Muscle of leg (tissue), 11 donors: Measurements from ENCODE around the gene SLC27A1. TPM values are rescaled to one million over a fixed set of nuclear protein-coding genes. Genes with fewer than 3 reads are reported as not detected.
A peak's percentile ranks its signal among the peaks of the same experiment; 100 is the strongest.

Experiments
- DNase-seq: peaks from one replicate; pipeline ENCODE4 v3.0.0; 2013
- H3K27ac ChIP-seq: one replicate; pipeline ENCODE4 v1.5.1; 2013; ENCODE audit warnings: mild to moderate bottlenecking, low read length, control low read depth
- H3K27me3 ChIP-seq: one replicate; pipeline ENCODE4 v1.6.1; 2013; ENCODE audit warnings: low read length; ENCODE audit not compliant: control insufficient read depth, insufficient read depth
- H3K36me3 ChIP-seq: one replicate; pipeline ENCODE4 v1.6.1; 2013; ENCODE audit warnings: low read length; ENCODE audit not compliant: control insufficient read depth, insufficient read depth
- H3K4me1 ChIP-seq: one replicate; pipeline ENCODE4 v1.6.1; 2013; ENCODE audit warnings: low read length; ENCODE audit not compliant: control insufficient read depth, insufficient read depth
- H3K4me3 ChIP-seq: one replicate; pipeline ENCODE4 v1.5.1; 2013; ENCODE audit warnings: low read length, control low read depth
- H3K9me3 ChIP-seq: replicated peaks from 2 replicates; pipeline ENCODE4 v1.6.1; 2013; ENCODE audit warnings: low read depth, low read length; ENCODE audit not compliant: control insufficient read depth
- WGBS: methylation state at CpG from one replicate; pipeline ENCODE4 v1.1.5; 2013; ENCODE audit warnings: missing lambda C conversion rate; ENCODE audit not compliant: insufficient coverage; 5-methylcytosine and 5-hydroxymethylcytosine counted together
- polyA plus RNA-seq, 8 donors: library from polyadenylated mRNA; unstranded; fragments of 120-200 nt; gene quantifications; one replicate each; pipeline versions ENCODE4 v1.2.1 to v1.2.3, GENCODE V29; 2013; ENCODE audit warnings: inconsistent platforms in 1 of 8, low replicate concordance in 1 of 8; ENCODE audit not compliant: insufficient read length in 8 of 8, insufficient read depth in 1 of 8
- total RNA-seq: library from RNA; stranded (reverse); fragments of 120-200 nt; gene quantifications from one replicate; pipeline ENCODE4 v1.2.4, GENCODE V29; 2013

Gene SLC27A1
- total and polyA plus RNA-seq, 9 donors: 11.6 to 20.7 (median 15.8) TPM

GRCh38 chr19:17456127-17456526 lies 14.2 kb upstream of the SLC27A1 start:
- no peak overlapping the region for H3K4me3 ChIP-seq
- no peak for DNase-seq
- no peaks in the 10 kb centered on the region for H3K36me3 ChIP-seq
- H3K27me3 ChIP-seq: peaks cover 51% of the 10 kb centered on the region
- 64% methylated on average over 9 of the region's 11 CpGs for WGBS
- H3K27ac ChIP-seq: no peak overlapping the region
- H3K9me3 ChIP-seq: no peaks in the 10 kb centered on the region
- H3K4me1 ChIP-seq: peaks cover 3% of the 10 kb centered on the region

GRCh38 chr19:17457616-17458015 lies 12.7 kb upstream of the SLC27A1 start:
- peaks cover 49% of the 10 kb centered on the region for H3K27me3 ChIP-seq
- 17% methylated on average over 3 of the region's 6 CpGs for WGBS
- H3K27ac ChIP-seq: no peak overlapping the region
- H3K4me3 ChIP-seq: no peak overlapping the region
- H3K9me3 ChIP-seq: no peaks in the 10 kb centered on the region
- peaks cover 3% of the 10 kb centered on the region for H3K4me1 ChIP-seq
- no peaks in the 10 kb centered on the region for H3K36me3 ChIP-seq
- no peak for DNase-seq

GRCh38 chr19:17458970-17459369 lies 11.4 kb upstream of the SLC27A1 start:
- no peak overlapping the region for H3K4me3 ChIP-seq
- no peak overlapping the region for H3K27ac ChIP-seq
- peaks cover 3% of the 10 kb centered on the region for H3K4me1 ChIP-seq
- H3K36me3 ChIP-seq: no peaks in the 10 kb centered on the region
- no peaks in the 10 kb centered on the region for H3K9me3 ChIP-seq
- peaks cover 40% of the 10 kb centered on the region for H3K27me3 ChIP-seq
- DNase-seq: no peak
- WGBS: 84% methylated on average over 3 of the region's 3 CpGs

GRCh38 chr19:17460372-17461230 lies 9.7 kb upstream of the SLC27A1 start, which contains the start of gene NXNL1:
TSS of gene NXNL1 (minus strand) at chr19:17460926. CDS start at chr19:17460869, 57 bp downstream.
- Histone ChIP-seq H3K27me3 (peaks cover 25% of the 10 kb centered on the region), H3K9me3 (no peaks in the 10 kb centered on the region), H3K27ac (no peak within 1 kb of the TSS), H3K36me3 (no peaks in the 10 kb centered on the region), H3K4me3 (no peak within 1 kb of the TSS), H3K4me1 (peaks cover 3% of the 10 kb centered on the region)
- DNase-seq: no peak
- 77% methylated on average over 21 of the region's 26 CpGs for WGBS

GRCh38 chr19:17466487-17466850 lies 3.9 kb upstream of the SLC27A1 start:
- WGBS: 73% methylated on average over 3 of the region's 6 CpGs
- H3K36me3 ChIP-seq: no peaks in the 10 kb centered on the region
- H3K4me1 ChIP-seq: peaks cover 24% of the 10 kb centered on the region
- H3K9me3 ChIP-seq: no peaks in the 10 kb centered on the region
- H3K27ac ChIP-seq: no peak overlapping the region
- no peak for DNase-seq
- H3K4me3 ChIP-seq: no peak overlapping the region
- no peaks in the 10 kb centered on the region for H3K27me3 ChIP-seq

- Histone ChIP-seq H3K36me3 (no peaks in the 10 kb centered on the region), H3K9me3 (no peaks in the 10 kb centered on the region), H3K27ac (no peak overlapping the region), H3K4me3 (no peak overlapping the region), H3K4me1 (peaks cover 29% of the 10 kb centered on the region), H3K27me3 (no peaks in the 10 kb centered on the region)
- WGBS: 58% methylated on average over 3 of the region's 12 CpGs
- DNase-seq: no peak
Measured at GRCh38 chr19:17467471-17468301, 2.6 kb upstream of the SLC27A1 start.

GRCh38 chr19:17468302-17469091 lies 1.8 kb upstream of the SLC27A1 start:
- no peak for DNase-seq
- peaks cover 29% of the 10 kb centered on the region for H3K4me1 ChIP-seq
- WGBS: 51% methylated on average over 23 of the region's 25 CpGs

GRCh38 chr19:17469092-17469480 lies 1.2 kb upstream of the SLC27A1 start:
- peaks cover under 1% of the 10 kb centered on the region for H3K36me3 ChIP-seq
- no peaks in the 10 kb centered on the region for H3K27me3 ChIP-seq
- peak overlapping the region; percentile 90 for H3K27ac ChIP-seq
- peaks cover 29% of the 10 kb centered on the region for H3K4me1 ChIP-seq
- no peak for DNase-seq
- WGBS: 4% methylated on average over 18 of the region's 19 CpGs
- peak overlapping the region; percentile 50 for H3K4me3 ChIP-seq
- no peaks in the 10 kb centered on the region for H3K9me3 ChIP-seq

More at GRCh38 chr19:17468302-17469091, 1.8 kb upstream of the SLC27A1 start:
- Histone ChIP-seq H3K36me3 (no peaks in the 10 kb centered on the region), H3K4me3 (peak overlapping the region; percentile 50), H3K27ac (peak overlapping the region; percentile 90), H3K9me3 (no peaks in the 10 kb centered on the region), H3K27me3 (no peaks in the 10 kb centered on the region)

GRCh38 chr19:17469481-17470067 lies 750 bp upstream of the SLC27A1 start:
- Histone ChIP-seq H3K27me3 (no peaks in the 10 kb centered on the region), H3K27ac (peak overlapping the region; percentile 90), H3K36me3 (peaks cover 3% of the 10 kb centered on the region), H3K9me3 (no peaks in the 10 kb centered on the region), H3K4me1 (peaks cover 29% of the 10 kb centered on the region), H3K4me3 (peak overlapping the region; percentile 76)
- WGBS: 0% methylated on average over 24 of the region's 31 CpGs
- DNase-seq: peak; percentile 97
